Mononuclear cell (primary cell): ENCODE measurements around the gene FOXM1. TPM values are rescaled to one million over a fixed set of nuclear protein-coding genes. Genes with fewer than 3 reads are reported as not detected.

Experiments used
- H3K27me3 ChIP-seq: 2 replicates; pipeline ENCODE4 v1.6.0; 2011; ENCODE audit warnings: low read length, control low read depth; ENCODE audit not compliant: insufficient read depth
- H3K4me1 ChIP-seq: 2 replicates; pipeline ENCODE4 v1.5.1; 2011; ENCODE audit warnings: mild to moderate bottlenecking, low read length, control low read depth; ENCODE audit not compliant: insufficient read depth
- H3K4me3 ChIP-seq: 2 replicates; pipeline ENCODE4 v1.5.1; 2011; ENCODE audit warnings: mild to moderate bottlenecking, low read length, moderate library complexity
- H3K9me3 ChIP-seq: 2 replicates; pipeline ENCODE4 v1.5.1; 2011; ENCODE audit warnings: low read depth, mild to moderate bottlenecking, control low read depth, low read length
- total RNA-seq: library from RNA; depleted of rRNA; stranded (reverse); fragments of >200 nt; gene quantifications from one replicate; pipeline ENCODE4 v1.2.3, GENCODE V29; 2012

Gene FOXM1
- total RNA-seq, 1 donor: 0.84 TPM

DNA sequence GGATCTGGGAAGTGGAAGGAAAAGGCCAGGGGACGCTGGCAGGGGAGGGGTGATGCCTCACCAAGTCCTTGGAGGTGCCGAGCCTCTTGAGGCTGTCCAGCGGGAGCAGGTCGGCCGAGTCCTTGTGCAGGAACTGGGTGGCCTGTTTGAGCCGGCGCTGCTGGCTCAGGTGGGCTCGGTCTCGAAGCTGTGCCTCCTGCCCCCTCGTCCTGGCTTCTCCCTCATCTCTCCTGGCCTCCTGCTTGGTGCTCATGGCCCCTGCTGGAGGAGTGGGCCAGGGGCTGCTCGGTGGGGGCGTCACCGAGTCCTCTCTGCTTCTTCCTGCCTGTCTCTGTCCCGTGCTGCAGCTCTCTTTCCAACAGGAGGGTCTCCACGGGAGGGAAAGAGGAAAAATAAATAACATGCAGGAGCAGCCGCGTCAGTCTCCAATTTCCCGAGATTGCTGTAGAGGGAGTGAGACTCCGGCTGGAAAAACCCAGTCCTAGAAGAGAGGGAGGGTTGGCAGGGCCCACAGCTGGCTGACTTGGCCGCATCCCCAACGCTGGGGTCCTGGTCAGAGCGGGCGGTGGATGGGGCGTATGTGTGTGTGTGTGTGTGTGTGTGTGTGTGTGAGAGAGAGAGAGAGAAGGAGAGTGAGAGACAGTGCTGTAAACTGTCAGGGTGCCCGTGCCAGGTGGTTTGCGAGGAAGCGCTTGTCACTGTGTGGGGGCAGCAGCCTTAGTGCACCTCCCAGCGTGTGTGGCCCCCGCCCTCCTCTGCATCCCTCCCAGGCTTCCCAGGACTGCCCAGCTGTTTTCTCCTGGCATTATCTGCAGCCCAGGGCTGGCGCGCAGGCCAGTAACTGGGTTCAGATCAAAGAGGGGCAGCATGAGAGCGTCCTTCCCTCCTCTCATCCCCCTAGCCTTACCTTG lies 42.1 kb downstream of the FOXM1 start, which contains the start of gene NRIP2:
NRIP2 (minus strand) TSS at position 455 of the 911 bp plus-strand sequence; CDS start at position 403, 52 bp downstream.
- Histone ChIP-seq H3K27me3 (no peaks in the 10 kb centered on the region), H3K9me3 (no peaks in the 10 kb centered on the region), H3K4me1 (no peaks in the 10 kb centered on the region), H3K4me3 (no peak within 1 kb of the TSS)

- H3K9me3 ChIP-seq: no peaks in the 10 kb centered on the region
- no peaks in the 10 kb centered on the region for H3K27me3 ChIP-seq
- H3K4me1 ChIP-seq: no peaks in the 10 kb centered on the region
- no peak overlapping the region for H3K4me3 ChIP-seq
Measured at GRCh38 chr12:2833810-2834209, 43.2 kb downstream of the FOXM1 start.

- no peaks in the 10 kb centered on the region for H3K4me1 ChIP-seq
- H3K4me3 ChIP-seq: no peak overlapping the region
- H3K27me3 ChIP-seq: no peaks in the 10 kb centered on the region
- H3K9me3 ChIP-seq: no peaks in the 10 kb centered on the region
Measured at GRCh38 chr12:2833327-2833726, 43.6 kb downstream of the FOXM1 start.

GRCh38 chr12:2832550-2833127 lies 44.3 kb downstream of the FOXM1 start:
- Histone ChIP-seq H3K27me3 (no peaks in the 10 kb centered on the region), H3K4me1 (no peaks in the 10 kb centered on the region), H3K9me3 (no peaks in the 10 kb centered on the region), H3K4me3 (no peak overlapping the region)

DNA sequence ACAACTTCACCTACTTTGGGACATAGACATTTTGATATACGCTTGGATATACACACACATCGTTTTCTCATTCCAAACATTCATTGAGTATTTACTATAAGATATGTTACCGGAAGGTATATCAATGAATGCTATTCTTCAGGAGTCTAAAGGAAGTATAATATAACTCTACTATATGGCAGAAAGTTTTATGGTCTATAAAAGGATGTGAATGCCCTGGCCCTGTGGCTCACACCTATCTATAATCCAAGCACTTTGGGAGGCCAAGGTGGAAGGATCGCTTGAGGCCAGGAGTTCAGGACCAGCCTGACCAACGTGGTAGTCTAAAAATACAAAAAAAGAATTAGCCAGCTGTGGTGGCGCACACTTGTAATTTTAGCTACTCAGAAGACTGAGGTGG lies 47.7 kb downstream of the FOXM1 start:
- no peaks in the 10 kb centered on the region for H3K27me3 ChIP-seq
- H3K9me3 ChIP-seq: no peaks in the 10 kb centered on the region
- no peak overlapping the region for H3K4me3 ChIP-seq
- no peaks in the 10 kb centered on the region for H3K4me1 ChIP-seq

- no peaks in the 10 kb centered on the region for H3K27me3 ChIP-seq
- H3K4me3 ChIP-seq: no peak overlapping the region
- H3K4me1 ChIP-seq: no peaks in the 10 kb centered on the region
- H3K9me3 ChIP-seq: no peaks in the 10 kb centered on the region
Measured at GRCh38 chr12:2826721-2827515, 50.1 kb downstream of the FOXM1 start.

- no peaks in the 10 kb centered on the region for H3K4me1 ChIP-seq
- no peaks in the 10 kb centered on the region for H3K9me3 ChIP-seq
- no peak overlapping the region for H3K4me3 ChIP-seq
- H3K27me3 ChIP-seq: no peaks in the 10 kb centered on the region
Measured at GRCh38 chr12:2826036-2826435, 50.9 kb downstream of the FOXM1 start.

DNA sequence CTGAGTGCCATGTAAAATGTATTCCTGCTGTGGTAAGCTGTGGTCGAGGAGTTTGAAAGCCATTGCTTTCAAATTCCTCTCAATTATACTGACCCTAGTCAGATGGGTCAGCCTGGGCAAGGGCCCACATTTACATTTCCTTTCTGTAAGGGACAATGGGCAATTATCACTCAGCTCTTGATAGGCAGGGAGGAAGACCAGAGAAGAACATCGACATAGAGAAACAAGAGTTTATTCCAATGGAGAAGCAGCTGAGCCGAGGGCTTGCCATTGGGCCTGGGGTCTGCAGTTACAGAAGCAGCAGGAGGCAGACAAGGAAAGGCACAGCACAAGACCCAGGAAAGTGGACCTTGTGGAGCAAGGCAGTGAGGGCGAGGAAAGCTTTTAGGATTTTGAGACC lies 51.8 kb downstream of the FOXM1 start:
- Histone ChIP-seq H3K4me3 (no peak overlapping the region), H3K27me3 (no peaks in the 10 kb centered on the region), H3K4me1 (no peaks in the 10 kb centered on the region), H3K9me3 (no peaks in the 10 kb centered on the region)

DNA sequence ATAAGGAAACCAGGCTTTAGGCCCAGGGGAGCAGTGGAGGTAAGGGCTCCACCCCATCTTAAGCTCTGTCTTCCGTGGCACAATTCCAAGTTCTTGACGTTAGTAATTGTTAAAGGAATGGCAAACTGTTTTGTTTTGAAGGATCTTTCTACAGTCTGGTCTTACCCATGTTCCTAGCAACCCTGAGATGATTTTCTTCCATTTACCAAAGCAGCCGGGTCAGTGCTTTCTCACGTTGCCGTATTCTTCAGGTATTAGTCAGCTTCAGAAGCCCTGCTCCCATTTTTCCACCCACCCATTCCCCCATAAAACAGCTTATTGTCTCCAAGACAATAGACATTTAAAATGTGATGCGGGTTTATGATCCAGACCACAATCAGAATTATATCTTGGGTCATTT lies 52.4 kb downstream of the FOXM1 start:
- Histone ChIP-seq H3K9me3 (no peaks in the 10 kb centered on the region), H3K4me1 (no peaks in the 10 kb centered on the region), H3K27me3 (no peaks in the 10 kb centered on the region), H3K4me3 (no peak overlapping the region)

- H3K9me3 ChIP-seq: no peaks in the 10 kb centered on the region
- no peaks in the 10 kb centered on the region for H3K27me3 ChIP-seq
- no peak overlapping the region for H3K4me3 ChIP-seq
- no peaks in the 10 kb centered on the region for H3K4me1 ChIP-seq
Measured at GRCh38 chr12:2823483-2823882, 53.5 kb downstream of the FOXM1 start.

GRCh38 chr12:2820432-2820831 lies 56.5 kb downstream of the FOXM1 start:
- Histone ChIP-seq H3K27me3 (no peaks in the 10 kb centered on the region), H3K4me3 (no peak overlapping the region), H3K4me1 (no peaks in the 10 kb centered on the region), H3K9me3 (no peaks in the 10 kb centered on the region)

DNA sequence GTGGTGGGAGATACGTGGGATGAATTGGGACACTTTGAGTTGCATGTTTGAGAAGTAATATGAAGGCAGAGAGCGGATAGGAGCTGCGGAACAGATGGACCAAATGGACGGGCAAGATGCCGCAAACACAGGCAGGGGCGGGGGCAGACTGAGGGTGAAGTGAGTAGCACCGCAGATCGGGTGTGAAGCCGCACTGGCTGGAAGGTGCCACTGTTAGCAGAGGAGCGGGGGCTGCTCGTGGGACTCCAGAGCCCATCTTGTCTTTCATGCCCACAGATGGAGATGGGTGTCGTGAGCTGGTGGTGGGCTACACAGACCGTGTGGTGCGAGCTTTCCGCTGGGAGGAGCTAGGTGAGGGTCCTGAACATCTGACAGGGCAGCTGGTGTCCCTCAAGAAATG lies 57.2 kb downstream of the FOXM1 start:
- Histone ChIP-seq H3K27me3 (no peaks in the 10 kb centered on the region), H3K9me3 (no peaks in the 10 kb centered on the region), H3K4me1 (no peaks in the 10 kb centered on the region), H3K4me3 (no peak overlapping the region)

DNA sequence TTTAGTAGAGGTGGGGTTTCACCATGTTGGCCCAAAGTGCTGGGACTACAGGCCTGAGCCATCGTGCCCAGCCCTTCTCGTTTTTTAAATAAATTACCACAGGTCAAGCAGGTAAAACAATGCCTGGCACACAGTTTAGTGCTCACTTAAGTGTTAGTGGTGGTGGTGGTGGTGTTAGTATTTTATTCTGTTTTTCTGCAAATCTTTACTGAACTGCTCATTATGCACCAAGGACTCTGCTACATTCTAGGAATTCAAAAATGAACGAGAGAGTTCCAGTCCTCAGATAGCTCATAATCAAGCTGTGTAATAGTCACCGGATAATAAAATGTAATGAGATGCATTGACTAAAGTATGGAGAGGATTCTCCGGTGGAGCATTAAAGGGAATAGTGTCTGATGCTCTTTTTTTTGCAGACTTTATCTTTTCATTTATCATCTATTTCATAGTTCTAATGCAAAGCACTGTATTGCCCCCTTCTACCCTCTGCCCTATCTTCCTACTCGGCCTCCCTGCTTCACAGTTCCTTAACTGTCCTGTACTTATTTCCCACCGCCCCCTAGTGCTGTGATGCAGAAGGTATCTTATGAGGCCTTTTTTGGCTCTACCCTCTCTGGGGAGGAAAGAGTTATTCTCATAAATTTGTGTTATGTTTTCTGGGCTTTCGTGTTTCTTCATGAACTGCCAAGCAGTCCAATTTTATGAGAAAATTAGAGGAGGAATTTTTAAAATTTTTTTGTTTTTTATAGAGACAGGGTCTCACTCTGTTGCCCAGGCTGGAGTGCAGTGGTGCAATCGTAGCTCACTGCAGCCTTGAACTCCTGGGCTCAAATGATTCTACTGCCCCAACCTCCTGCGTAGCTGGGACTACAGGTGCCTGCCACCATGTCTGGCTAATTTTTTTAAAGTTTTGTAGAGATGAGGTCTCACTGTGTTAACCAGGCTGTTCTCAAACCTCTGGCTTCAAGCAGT lies 63.5 kb downstream of the FOXM1 start:
- no peaks in the 10 kb centered on the region for H3K9me3 ChIP-seq
- H3K4me1 ChIP-seq: peaks cover 21% of the 10 kb centered on the region
- no peaks in the 10 kb centered on the region for H3K27me3 ChIP-seq
- H3K4me3 ChIP-seq: peak overlapping the region; percentile 72
